HG03095 (cell line): ENCODE data around the gene PSMG4.

Experiments used
- ATAC-seq: cut with Tn5 transposase; IDR thresholded peaks from one replicate; pipeline ENCODE4 v1.9.1; 2021; ENCODE audit warnings: moderate library complexity; ENCODE audit not compliant: unreplicated experiment

PSMG4 gene

DNA sequence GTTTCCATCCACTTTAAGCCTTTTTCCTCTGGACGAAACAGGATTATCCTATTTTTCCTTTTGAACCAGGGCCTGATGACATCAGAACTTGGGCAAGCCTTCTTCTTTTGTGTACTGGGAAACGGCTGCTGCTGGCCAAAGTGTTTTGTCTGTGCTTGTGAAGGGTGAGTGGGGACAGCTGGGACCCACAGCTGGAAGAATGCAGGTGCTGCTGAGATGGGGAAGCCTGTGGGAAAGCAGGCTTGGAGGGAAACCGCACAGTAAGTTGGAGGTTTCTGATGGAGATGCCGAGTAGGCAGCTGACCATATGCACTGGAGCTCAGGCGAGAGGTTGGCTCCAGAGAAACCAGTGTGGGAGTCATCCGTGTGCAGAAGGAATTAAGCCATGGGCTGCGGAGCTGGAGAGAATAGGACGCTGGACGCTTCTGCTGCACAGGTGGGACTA is 8.5 kb upstream of the PSMG4 start:
- no peak for ATAC-seq

DNA sequence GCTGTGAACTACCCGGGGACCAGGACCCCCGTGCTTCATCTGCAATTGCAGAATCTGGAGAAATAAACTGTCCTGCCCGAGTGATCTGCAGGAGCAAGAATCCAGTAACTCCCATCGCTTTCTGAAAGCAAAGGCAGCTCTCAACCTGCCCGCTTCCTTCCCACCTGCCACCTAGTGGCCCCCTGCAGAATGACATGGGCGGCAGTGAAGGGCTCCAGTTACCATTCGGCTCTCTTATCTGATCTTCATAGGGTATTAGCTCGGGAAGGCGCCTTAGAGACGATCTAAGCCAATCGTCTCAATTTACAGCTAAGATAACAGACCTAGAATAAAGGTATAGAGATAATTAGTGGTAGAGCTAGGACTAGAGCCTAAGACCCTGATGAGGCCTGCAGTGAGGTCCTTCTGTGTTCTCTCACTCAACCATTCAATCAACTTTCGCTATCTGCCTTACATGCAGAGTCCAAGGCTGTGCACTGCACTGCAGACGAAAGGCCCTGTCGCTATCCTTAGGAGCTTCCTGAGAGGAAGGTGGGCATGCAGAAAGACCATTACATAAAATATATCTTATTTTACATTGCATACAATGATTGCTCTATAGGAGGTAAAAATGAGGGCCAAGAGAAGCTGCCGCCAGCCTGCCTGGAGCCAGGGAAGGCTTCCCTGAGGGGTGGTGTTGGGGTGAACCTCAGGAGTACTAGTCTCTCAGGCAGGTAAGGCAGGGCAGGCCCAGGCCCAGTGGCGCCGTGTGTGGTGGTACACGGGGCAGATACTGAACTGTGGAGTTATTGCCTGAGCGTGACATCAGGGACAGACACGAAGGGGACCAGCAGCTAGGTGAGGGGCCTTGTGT is 7.1 kb upstream of the PSMG4 start:
- ATAC-seq, result peak; percentile 78

DNA sequence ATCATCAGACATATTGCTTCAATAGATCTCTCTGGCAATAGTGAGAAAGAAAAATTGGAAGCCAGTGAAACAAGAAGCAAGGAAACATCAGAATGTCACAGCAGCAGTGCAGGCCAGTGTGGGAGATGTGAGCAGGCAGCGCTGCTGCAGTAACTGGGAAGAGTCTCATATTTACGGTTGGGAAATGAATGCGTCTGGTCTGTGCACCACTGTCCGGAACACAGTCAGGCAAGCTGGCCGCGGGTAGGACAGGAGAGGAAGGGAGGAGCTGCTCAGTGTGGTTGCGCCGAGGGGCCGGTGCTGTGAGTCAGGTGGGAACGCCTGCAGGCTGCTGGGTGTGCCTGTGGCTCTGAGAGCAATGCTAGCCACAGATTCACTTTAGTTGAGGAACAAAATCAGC is 6.4 kb upstream of the PSMG4 start:
- ATAC-seq, result no peak

DNA sequence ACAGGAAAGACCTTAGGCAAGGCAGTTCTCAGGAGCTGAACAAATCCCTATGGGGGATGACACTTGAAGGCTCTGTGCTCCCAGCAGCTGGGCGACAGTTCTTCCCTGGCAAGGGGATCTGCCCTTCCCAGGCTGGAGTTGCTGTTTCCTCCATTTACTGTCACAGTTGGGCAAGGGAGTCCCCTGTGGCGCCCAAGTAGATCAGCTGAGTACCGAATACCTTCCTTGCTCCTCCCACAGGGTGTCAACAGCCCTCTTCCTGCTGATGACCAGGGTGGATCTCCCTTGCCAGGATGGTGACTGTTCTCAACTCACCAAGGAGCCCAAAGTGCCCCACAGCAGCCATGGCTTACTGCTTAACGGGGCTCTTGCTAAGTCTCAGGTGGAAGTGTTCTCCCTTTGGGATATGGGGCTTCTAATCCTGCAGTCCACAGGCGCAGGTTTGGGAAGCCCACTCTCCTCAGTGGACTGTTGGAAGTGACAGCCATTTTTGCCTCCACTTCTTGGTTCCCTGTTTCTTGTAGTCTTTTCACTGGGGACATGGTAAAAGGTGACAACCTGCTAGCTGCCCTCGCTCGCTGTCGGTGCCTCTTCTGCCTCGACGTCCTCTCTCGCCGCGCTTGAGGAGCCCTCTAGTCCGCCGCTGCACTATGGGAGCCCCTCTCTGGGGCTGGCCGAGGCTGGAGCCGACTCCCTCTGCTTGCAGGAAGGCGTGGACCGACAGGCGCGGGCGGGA is 5.7 kb upstream of the PSMG4 start:
- no peak for ATAC-seq

DNA sequence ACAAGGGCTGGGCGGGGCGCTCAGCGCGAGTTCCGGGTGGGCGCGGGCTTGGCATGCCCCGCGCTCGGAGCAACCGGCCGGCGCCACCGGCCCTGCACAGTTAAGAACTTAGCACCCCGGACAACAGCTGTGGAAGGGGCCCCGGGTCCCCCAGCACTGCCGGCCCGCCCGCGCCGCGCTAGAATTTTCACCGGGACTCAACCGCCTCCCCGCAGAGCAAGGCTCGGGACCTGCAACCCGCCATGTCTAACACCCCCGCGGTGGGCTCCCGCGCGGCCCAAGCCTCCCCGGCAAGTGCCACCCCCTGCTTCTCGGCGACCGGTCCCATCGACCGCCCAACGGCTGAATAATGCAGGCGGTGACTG is 5.2 kb upstream of the PSMG4 start:
- no peak for ATAC-seq

DNA sequence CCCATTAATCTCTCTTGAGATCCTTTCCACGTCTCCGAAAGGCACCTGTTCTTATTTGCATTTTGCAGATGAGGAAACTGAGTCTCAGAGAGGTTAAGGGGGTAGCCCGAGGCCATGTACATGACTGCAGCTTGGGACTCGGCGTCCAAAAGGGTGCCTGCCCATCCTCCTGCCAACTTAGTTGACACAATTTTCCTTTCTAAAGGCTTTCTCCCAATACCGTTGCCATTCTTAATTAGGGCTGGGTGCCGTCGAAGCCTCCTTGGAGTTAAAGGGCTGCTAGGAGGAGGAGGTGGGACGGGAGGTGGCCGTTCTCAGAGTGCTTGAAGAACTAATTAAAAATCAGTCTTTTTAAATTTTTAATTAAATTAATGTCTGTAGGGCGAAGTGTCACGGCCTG is 546 bp upstream of the PSMG4 start:
- no peak for ATAC-seq

DNA sequence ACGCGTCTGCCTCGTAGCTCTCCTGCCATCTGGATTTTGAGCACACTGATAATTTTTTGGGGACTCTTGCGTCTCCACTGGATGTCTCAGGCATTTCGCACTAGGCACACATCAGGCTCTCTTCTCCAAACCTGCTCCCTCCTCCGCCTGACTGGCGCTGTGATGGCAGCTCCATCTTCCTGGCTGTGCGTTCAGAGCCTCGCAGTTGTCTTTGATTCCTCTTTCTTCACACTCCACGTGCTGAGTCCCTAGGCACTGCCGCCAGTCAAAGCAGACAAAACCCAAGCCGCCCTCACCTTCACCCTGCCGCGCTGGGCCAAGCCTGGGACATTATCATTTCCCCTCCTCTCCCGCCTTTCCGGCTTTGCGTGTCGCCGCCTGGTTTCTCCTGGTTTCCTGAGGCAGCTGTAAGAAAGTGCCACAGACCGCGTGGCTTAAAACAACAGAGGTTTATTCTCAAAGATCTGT is 778 bp downstream of the PSMG4 start:
- ATAC-seq, result peak; percentile 23

DNA sequence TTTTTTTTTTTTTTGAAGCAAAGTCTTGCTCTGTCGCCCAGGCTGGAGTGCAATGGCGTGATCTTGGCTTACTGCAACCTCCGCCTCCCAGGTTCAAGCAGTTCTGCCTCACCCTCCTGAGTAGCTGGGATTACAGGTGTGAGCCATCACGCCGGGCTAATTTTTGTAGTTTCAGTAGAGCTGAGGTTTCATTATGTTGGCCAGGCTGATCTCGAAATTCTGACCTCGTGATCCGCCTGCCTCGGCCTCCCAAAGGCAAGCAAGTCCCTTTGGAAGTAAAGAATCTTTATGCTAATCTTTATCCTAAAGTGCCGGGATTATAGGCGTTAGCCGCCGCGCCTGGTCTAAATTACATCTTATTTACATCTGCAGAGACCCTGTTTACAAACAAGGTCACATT is 1.5 kb downstream of the PSMG4 start:
- ATAC-seq, result no peak

DNA sequence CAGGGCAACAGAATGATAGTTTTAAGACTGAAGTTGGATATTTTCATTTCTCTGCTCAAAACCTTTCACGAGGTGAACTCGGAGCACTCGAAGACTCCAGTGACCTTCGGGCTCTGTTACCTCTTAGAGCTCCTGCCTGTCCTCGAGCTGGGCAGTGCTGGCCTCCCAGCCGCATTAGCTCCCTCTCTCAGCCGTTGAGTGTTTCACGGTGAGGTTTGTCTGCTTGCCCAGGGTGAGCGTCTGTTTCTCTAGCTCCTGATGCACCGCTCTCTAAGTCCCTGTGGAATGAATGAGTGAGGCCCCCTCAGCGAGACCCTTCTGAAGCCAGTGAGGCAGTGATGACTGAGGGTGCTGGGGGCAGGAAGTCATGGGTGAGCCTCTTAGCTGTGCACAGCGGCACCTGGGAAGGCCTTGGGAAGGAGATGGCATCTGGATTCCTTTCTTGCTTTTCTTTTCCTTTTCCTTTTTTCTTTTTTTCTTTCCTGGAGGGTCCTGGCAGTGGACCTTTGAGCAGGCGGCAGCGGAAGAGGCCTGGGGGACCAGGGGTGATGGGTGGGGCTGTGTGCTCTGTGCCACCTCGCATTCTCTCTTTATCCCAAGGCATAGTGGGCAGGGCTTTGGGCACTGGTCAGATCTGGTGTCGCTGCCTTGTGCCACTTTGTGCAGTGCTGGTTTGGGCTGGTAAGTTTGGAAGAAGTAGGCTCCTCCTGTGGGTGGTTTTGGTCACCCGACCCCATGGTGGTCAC is 2.2 kb downstream of the PSMG4 start:
- no peak for ATAC-seq

DNA sequence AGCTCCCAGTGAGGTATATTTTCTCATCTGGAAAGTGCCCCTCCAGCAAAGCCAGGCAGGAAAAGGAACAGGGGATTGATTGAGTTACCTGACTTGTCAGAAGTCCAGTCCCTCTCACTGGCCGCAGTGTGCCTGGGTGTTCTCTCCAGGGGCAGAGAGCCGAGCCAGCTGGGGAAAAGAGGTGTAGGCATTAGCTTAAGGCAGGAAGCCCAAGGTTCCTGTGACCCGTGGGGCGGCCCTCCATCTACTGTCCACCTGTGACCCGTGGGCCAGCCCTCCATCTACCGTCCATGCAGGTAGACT is 2.7 kb downstream of the PSMG4 start:
- no peak for ATAC-seq

DNA sequence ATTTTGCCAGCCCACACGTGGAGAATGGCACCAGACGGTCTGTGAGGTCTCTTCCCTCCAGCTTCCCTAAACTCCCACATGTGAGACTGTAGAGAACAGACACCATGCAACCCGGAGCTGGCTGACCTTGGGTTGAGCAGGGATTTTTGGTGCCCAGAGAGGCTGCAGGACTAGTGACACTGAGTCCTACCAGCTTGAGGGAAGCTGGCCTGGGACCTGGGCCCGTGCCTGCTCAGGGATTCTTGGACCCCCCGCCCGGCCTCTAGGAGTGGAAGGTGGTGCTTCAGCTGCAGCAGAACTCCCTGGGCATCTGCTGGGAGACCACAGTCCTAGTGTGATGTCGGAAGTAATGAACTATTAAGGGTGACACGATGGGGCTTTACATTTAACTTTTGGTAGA is 3.2 kb downstream of the PSMG4 start:
- no peak for ATAC-seq

DNA sequence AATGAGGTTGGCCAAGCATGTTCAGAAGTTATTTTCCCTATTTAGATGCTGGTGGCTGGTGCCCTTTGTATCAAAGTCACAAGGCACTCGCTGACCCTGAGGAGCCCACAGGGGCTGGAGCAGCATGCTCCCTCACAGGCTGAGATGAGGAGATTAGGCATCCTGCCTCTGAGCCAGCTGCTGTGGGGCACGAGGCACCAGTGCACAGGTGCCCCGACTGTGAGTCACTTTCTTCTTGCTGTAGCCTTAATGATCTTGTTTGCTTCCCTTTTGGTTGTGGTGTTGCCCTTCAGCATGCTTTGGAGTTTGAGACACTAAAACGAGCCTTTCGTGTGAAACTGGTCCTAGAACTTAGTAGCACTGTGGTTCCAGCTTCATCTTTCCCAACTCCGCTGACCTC is 4.3 kb downstream of the PSMG4 start:
- no peak for ATAC-seq

DNA sequence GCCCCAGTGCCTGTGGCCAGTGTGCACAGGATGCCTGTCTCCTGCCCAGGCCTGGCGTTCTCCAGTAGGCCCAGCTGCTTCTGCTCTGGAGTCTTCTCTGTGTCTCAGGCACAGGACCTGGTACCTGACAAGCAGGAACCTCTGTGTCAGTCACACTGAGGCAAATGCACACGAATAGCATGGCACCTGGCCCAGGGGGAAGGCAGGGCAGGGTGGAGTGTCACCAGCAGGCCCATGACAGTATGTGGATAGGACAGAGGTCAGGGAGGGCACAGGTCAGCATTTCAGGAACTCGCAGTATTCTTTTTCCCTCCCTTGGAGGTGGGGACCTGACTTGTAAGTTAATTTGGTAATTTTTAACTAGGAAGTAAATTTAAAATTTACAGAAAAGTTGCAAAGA is 5.6 kb downstream of the PSMG4 start:
- ATAC-seq, result no peak

DNA sequence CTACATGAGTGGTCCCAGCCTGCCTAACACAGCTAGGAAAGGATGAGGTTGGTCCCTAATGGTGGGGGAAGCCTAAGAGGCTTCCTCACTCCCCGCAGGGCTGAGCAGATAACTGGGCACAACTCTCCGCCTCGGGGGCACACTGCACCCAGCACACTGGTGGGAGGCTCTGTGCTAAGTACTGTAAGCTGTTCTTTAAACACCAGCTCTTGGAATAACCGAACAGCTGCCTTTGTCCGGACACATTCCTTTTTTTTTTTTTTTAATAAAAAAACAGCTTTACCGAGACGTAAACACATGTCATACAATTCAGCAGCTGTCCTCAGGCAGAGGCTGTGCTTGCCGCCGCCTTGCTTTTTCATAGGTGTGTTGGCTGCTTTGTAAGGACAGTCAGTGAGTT is 6.9 kb downstream of the PSMG4 start:
- no peak for ATAC-seq

DNA sequence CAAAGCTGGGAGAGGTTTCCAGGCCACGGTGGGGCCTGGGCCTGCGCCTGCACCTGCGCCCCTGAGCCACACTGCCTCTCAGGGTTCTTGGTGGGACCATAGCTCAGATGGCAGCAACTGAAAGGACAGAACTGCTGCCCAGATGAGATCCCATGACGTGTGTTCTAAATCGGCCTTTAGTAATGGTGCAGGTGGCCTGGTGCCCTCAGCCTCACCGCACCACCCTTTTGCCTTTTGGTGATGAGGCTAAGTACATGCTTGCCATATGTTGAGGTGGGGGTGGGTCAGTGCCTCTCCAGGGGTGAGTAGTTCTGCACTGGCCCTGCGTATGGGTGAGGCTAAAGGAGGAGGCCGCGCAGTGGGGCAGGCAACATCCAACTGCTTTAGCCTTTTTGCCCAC is 7.4 kb downstream of the PSMG4 start:
- ATAC-seq, result no peak

DNA sequence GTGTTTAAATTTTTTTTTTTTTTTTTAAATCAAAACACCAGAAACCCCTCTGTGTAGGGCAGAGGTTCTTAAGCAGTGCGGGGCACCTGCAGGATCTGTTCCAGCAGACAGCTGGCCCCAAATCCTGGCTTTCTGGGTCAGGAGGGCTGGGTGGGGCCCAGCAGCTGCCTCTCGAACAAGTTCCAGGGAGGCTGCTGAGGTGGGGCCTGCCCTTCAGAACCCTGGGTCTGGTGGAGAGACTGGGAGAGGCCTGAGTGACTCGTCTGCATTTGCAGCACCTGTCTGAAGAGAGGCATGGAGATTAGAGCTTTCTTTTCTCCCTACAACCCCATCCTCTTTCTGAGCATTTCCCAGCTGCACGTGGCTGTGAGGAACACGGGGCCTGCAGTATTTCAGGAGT is 8.4 kb downstream of the PSMG4 start:
- no peak for ATAC-seq

DNA sequence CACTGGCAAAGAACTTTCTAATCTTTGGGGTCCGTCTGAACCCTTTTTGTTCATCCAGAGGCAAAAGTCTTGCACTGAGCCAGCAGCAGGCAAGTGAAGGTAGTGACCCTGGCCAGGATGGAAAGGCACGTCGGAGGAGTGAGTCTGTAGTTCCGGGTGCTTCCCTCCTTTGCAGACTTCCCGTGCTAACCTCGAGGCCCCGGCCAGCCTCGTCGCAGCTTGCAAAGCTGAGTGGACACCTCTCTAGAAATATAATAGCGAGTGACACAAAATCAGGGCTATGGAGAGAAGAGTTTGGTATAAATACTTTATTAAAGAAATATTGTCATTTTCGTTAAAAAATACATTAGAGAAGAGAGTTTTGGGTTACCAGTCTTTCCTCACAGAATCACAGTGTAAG is 9.9 kb downstream of the PSMG4 start:
- no peak for ATAC-seq

DNA sequence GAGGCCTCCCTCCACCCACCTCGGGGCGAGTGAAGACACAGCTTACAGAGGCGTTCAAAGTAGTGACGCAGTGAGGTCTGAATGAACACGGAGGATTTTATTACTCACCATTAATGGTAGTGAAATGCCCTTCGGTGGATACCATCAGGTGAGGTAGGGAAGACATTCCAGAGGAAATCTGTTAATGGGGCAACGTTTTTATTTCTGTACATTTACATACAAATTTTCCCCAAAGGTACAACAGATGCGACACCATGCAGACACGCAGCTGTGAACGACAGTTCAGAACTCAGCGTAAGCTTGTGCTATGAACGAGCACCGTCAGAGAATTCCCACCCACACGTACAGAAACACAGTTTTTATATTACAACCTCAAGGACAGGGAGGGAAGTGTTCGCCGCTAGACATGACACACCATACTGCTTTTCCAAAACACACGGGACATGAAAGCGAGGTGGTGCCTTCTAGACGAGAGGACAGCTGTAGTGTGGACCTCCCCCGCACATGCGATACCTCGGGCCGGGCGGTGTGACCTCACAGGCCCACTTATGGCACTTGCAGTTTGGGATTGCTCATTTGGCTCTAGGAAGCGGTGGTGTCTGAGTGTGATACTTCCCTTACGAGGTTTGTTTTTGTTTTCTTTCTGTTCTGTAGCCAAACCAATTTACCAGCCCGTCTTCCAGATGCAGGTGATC is 10.7 kb downstream of the PSMG4 start:
- ATAC-seq, result no peak

DNA sequence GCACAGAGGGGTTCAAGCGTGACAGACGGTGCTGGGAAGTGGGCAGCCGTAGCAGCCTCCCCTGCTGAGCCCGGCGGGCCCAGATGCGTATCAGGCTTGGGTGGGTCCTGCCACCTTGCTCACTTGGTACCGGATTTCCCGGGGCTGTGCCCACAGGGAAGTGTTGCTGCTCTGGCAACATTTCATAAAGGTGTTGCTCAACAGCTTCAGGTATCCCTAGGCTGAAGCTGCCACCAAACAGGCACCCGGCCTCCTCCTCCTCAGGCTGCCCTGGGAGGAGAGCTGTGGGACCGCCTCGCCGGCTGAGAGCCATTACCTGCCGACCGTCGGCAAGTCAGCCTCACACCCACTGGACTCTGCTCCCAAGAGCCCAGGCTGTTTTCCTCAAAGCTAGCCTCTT is 11.5 kb downstream of the PSMG4 start:
- no peak for ATAC-seq

DNA sequence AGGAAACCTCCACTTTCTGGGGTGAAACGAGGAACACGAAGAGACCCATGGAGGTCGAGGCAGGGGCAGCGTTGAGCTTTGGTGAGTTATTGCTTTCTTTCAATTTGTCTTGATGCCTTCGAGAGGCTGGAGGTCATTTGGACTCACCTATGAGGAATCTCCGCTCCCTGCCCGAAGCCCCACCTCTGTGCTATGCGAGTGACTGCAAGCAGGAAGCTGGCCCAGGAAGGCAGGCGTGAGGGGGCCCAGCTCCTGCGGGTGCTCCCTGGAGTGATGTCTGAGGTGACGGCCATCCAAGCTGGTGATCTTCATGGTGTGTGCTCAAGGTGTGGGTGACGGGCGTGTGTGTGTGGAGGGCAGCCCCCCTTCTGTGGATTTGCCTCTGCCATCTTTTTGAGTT is 13.0 kb downstream of the PSMG4 start:
- no peak for ATAC-seq

DNA sequence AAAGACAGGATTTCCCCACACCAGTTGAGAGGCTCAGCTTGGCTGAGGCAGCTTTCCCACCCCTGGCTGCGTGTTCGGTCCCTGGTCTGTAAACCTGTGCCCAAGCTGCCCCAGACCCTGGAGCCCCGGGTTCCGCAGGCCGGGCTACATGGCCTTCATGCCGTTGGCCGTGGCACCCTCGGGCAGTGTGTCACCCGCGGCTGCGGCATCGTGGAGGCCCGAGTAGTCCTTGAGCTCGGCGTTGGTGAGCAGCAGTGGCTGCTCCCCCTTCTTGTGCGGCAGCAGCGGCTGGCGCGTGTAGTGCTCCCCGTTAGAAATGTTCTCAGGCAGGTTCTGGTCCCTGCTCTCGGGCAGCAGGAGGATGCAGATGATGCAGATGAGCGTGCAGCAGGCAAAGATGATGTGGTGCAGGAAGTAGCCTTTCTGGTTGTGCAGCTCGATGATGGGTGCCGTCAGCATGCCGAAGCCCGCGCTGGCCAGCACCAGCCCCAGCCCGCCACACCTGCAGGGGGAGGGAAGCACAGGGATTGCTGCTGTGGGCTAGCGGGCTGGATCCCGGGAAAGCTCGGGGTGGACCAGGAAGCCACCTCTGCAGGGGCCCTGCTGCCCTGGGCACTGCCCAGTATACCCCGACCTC is 14.3 kb downstream of the PSMG4 start:
- no peak for ATAC-seq
